NB4 (cell line): ENCODE data around the gene PHF20.

Experiments
- POLR2A ChIP-seq: IDR thresholded peaks from 2 replicates; pipeline ENCODE4 v1.6.1; 2011; ENCODE audit warnings: mild to moderate bottlenecking; ENCODE audit not compliant: insufficient read length; ENCODE audit errors: extremely low read depth
- TF ChIP-seq, protein P1 (sequence below): IDR thresholded peaks from one replicate; pipeline ENCODE4 v1.5.1; 2012; ENCODE audit warnings: low read depth, low read length

- TF ChIP-seq, protein P1, sequence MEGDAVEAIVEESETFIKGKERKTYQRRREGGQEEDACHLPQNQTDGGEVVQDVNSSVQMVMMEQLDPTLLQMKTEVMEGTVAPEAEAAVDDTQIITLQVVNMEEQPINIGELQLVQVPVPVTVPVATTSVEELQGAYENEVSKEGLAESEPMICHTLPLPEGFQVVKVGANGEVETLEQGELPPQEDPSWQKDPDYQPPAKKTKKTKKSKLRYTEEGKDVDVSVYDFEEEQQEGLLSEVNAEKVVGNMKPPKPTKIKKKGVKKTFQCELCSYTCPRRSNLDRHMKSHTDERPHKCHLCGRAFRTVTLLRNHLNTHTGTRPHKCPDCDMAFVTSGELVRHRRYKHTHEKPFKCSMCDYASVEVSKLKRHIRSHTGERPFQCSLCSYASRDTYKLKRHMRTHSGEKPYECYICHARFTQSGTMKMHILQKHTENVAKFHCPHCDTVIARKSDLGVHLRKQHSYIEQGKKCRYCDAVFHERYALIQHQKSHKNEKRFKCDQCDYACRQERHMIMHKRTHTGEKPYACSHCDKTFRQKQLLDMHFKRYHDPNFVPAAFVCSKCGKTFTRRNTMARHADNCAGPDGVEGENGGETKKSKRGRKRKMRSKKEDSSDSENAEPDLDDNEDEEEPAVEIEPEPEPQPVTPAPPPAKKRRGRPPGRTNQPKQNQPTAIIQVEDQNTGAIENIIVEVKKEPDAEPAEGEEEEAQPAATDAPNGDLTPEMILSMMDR: no peak
- no peak for TF ChIP-seq POLR2A
Measured at GRCh38 chr20:35903843-35904242, 132.0 kb downstream of the PHF20 start.
